Mesothelial cell of epicardium (in vitro differentiated cells): ENCODE data around the gene SOX5. TPM values are rescaled to one million over a fixed set of nuclear protein-coding genes. Genes with fewer than 3 reads are reported as not detected.

Experiments
- DNase-seq, 2 experiments: peaks; one replicate each; pipeline ENCODE4 v3.0.0; 2021; ENCODE audit warnings: low spot score in 2 of 2; ENCODE audit not compliant: unreplicated experiment in 2 of 2
- H3K27ac Mint-ChIP-seq: 2 replicates; pipeline ENCODE4 v1.8.0; 2021; ENCODE audit warnings: mixed read lengths
- H3K27me3 Mint-ChIP-seq: 2 replicates; pipeline ENCODE4 v1.8.0; 2021; ENCODE audit warnings: low read depth, mixed read lengths
- H3K36me3 Mint-ChIP-seq: 2 replicates; pipeline ENCODE4 v1.8.0; 2021; ENCODE audit warnings: mixed read lengths
- H3K4me1 Mint-ChIP-seq: 2 replicates; pipeline ENCODE4 v1.8.0; 2021; ENCODE audit warnings: mixed read lengths
- H3K4me3 Mint-ChIP-seq: 2 replicates; pipeline ENCODE4 v1.8.0; 2021; ENCODE audit warnings: mild to moderate bottlenecking, moderate library complexity, mixed read lengths
- H3K9me3 Mint-ChIP-seq: 2 replicates; pipeline ENCODE4 v1.8.0; 2021; ENCODE audit warnings: mixed read lengths
- CTCF ChIP-seq: fragments of 200-600 bp; sonication (generic); IDR thresholded peaks from one replicate; pipeline ENCODE4 v1.5.0; 2021; ENCODE audit warnings: antibody characterized with exemption; ENCODE audit not compliant: unreplicated experiment
- total RNA-seq: library from RNA; stranded (reverse); gene quantifications from 3 replicates; pipeline ENCODE4 v1.2.1, GENCODE V29; 2021

SOX5 gene
- total RNA-seq, 1 donor from 2014 or later: 18.4 TPM

- TF ChIP-seq CTCF: no peak
- no peak for DNase-seq
- peaks cover 2% of the 10 kb centered on the region for H3K36me3 Mint-ChIP-seq
- peaks cover 6% of the 10 kb centered on the region for H3K9me3 Mint-ChIP-seq
- H3K27ac Mint-ChIP-seq: no peak overlapping the region
- H3K27me3 Mint-ChIP-seq: no peaks in the 10 kb centered on the region
- H3K4me1 Mint-ChIP-seq: peaks cover 5% of the 10 kb centered on the region
- H3K4me3 Mint-ChIP-seq: no peak overlapping the region
Measured at GRCh38 chr12:23536293-23536692, 413.2 kb downstream of the SOX5 start.

DNA sequence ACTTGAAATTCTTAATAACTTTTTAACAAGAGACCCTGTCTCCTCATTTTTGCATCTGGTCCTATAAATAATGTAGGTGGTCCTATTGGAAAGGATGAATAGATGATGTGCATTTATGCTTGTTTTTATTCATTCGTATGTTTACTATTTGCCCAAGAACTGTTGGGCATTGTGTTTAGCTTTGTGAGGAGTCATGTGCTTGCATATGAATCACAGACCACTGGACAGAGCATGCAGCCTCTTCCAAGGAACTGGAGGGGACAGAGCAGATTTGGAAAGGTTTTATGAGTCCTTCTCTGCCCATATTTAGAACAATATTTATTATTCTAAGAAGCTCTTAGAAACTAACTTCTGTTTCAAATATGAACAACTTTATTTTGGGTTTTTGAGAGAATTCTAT is 414.0 kb downstream of the SOX5 start:
- peaks cover 5% of the 10 kb centered on the region for H3K4me1 Mint-ChIP-seq
- no peak for TF ChIP-seq CTCF
- no peaks in the 10 kb centered on the region for H3K27me3 Mint-ChIP-seq
- H3K9me3 Mint-ChIP-seq: peaks cover 6% of the 10 kb centered on the region
- no peak for DNase-seq
- H3K36me3 Mint-ChIP-seq: peaks cover 2% of the 10 kb centered on the region
- H3K27ac Mint-ChIP-seq: no peak overlapping the region
- no peak overlapping the region for H3K4me3 Mint-ChIP-seq

- Mint-ChIP-seq H3K27ac (no peak overlapping the region), H3K9me3 (peaks cover 6% of the 10 kb centered on the region), H3K4me3 (no peak overlapping the region), H3K36me3 (peaks cover 2% of the 10 kb centered on the region), H3K27me3 (no peaks in the 10 kb centered on the region), H3K4me1 (peaks cover 5% of the 10 kb centered on the region)
- TF ChIP-seq CTCF: no peak
- no peak for DNase-seq
Measured at GRCh38 chr12:23534196-23534595, 415.3 kb downstream of the SOX5 start.

DNA sequence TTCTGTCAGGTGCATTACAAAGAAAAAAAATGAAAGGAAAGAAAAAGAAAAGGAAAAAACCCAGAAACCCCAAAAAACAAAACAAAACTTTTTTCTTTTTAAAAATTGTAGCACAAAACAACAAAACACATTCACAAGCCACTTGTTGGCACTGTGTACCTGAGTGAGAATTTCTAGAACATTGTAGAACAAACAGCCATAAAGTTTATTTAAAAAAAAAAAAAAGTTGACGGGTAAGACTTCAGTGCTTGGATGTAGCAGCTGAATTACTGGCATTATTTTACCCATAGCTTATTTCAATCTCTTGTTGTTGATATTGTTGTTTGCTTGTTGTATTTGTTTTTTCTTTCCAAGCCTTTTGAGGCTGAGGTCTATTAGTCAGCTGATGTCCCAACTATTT is 415.8 kb downstream of the SOX5 start:
- no peak for TF ChIP-seq CTCF
- Mint-ChIP-seq H3K27ac (no peak overlapping the region), H3K36me3 (peaks cover 2% of the 10 kb centered on the region), H3K27me3 (no peaks in the 10 kb centered on the region), H3K4me1 (peaks cover 5% of the 10 kb centered on the region), H3K4me3 (no peak overlapping the region), H3K9me3 (peaks cover 3% of the 10 kb centered on the region)
- no peak for DNase-seq

GRCh38 chr12:23533265-23533664 is 416.2 kb downstream of the SOX5 start:
- H3K9me3 Mint-ChIP-seq: peaks cover under 1% of the 10 kb centered on the region
- H3K27ac Mint-ChIP-seq: no peak overlapping the region
- H3K4me3 Mint-ChIP-seq: no peak overlapping the region
- DNase-seq: no peak
- peaks cover 5% of the 10 kb centered on the region for H3K4me1 Mint-ChIP-seq
- TF ChIP-seq CTCF: no peak
- no peaks in the 10 kb centered on the region for H3K36me3 Mint-ChIP-seq
- no peaks in the 10 kb centered on the region for H3K27me3 Mint-ChIP-seq

GRCh38 chr12:23528316-23528715 is 421.2 kb downstream of the SOX5 start:
- H3K4me3 Mint-ChIP-seq: no peak overlapping the region
- peaks cover 4% of the 10 kb centered on the region for H3K4me1 Mint-ChIP-seq
- H3K36me3 Mint-ChIP-seq: peaks cover 2% of the 10 kb centered on the region
- H3K9me3 Mint-ChIP-seq: peaks cover 17% of the 10 kb centered on the region
- H3K27me3 Mint-ChIP-seq: no peaks in the 10 kb centered on the region
- DNase-seq: no peak
- no peak for TF ChIP-seq CTCF
- H3K27ac Mint-ChIP-seq: no peak overlapping the region
